PFSK-1 (cell line): ENCODE data around the gene ATF6.

ENCODE experiments used
- POLR2AphosphoS5 ChIP-seq: IDR thresholded peaks from 2 replicates; pipeline ENCODE4 v1.6.1; 2012; ENCODE audit warnings: low read depth, mild to moderate bottlenecking, control low read depth, low read length, moderate library complexity
- TF ChIP-seq, protein P1 (sequence below), 2 experiments: IDR thresholded peaks; 2 replicates each; pipeline versions ENCODE4 v1.6.1 to v1.8.0; 2011 to 2012; ENCODE audit warnings: low read depth in 2 of 2, low read length in 2 of 2, control low read depth in 1 of 2, inconsistent platforms in 1 of 2, mild to moderate bottlenecking in 1 of 2, moderate library complexity in 1 of 2; ENCODE audit not compliant: insufficient read depth in 1 of 2

DNA sequence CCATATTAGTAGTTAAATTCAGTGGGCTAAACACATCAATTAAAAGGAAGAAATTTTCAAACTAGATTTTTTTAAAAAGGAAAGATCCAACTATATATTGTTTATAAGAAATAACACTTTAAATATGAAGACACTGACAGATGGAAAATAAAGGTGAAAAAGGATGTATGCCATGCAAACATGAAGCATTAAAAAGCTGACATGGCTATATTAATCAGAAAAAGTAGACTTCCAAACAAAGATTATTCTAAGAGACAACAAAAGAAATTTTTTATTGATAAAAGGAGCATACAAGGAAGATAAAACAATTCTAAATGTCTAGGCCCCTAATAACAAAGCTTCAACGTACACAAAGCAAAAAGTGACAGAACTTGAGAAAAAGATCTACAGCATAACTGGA is 92.2 kb downstream of the ATF6 start:
- TF ChIP-seq POLR2AphosphoS5, result no peak
- TF ChIP-seq, protein P1, sequence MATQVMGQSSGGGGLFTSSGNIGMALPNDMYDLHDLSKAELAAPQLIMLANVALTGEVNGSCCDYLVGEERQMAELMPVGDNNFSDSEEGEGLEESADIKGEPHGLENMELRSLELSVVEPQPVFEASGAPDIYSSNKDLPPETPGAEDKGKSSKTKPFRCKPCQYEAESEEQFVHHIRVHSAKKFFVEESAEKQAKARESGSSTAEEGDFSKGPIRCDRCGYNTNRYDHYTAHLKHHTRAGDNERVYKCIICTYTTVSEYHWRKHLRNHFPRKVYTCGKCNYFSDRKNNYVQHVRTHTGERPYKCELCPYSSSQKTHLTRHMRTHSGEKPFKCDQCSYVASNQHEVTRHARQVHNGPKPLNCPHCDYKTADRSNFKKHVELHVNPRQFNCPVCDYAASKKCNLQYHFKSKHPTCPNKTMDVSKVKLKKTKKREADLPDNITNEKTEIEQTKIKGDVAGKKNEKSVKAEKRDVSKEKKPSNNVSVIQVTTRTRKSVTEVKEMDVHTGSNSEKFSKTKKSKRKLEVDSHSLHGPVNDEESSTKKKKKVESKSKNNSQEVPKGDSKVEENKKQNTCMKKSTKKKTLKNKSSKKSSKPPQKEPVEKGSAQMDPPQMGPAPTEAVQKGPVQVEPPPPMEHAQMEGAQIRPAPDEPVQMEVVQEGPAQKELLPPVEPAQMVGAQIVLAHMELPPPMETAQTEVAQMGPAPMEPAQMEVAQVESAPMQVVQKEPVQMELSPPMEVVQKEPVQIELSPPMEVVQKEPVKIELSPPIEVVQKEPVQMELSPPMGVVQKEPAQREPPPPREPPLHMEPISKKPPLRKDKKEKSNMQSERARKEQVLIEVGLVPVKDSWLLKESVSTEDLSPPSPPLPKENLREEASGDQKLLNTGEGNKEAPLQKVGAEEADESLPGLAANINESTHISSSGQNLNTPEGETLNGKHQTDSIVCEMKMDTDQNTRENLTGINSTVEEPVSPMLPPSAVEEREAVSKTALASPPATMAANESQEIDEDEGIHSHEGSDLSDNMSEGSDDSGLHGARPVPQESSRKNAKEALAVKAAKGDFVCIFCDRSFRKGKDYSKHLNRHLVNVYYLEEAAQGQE (IDR thresholded peaks at IDR 0.05; ENCODE audit: insufficient read depth in 1 of 2, low read depth in 2 of 2, low read length in 2 of 2), result no peak
